OCI-LY7 (cell line): ENCODE data around the gene DELE1. TPM values are rescaled to one million over a fixed set of nuclear protein-coding genes. Genes with fewer than 3 reads are reported as not detected.

Source experiments
- Bru-seq: library from RNA; stranded (reverse); fragments of 400-500 nt; gene quantifications from one replicate; lab custom pipeline; 2021; lab: Mats Ljungman, UMichigan
- BruChase-seq, 2 experiments: library from RNA; stranded (reverse); fragments of 400-500 nt; gene quantifications; one replicate each; lab custom pipeline; 2021; lab: Mats Ljungman, UMichigan
- BruUV-seq: library from RNA; stranded (reverse); fragments of 400-500 nt; replicated peaks from 2 replicates; lab custom pipeline; 2021; lab: Mats Ljungman, UMichigan
- CTCF ChIA-PET: fragments of 300-600 bp; sonication (Branson Sonifier 250); formaldehyde crosslinking; loops from one replicate; lab custom pipeline; 2022; ENCODE audit warnings: antibody characterized with exemption; ENCODE audit not compliant: unreplicated experiment; lab: Charles Lee
- POLR2A ChIA-PET: fragments of 300-600 bp; sonication (Branson Sonifier 250); formaldehyde crosslinking; loops from one replicate; lab custom pipeline; 2022; ENCODE audit warnings: antibody characterized with exemption; lab: Charles Lee
- DNase-seq: peaks from one replicate; pipeline ENCODE4 v3.0.0-alpha.2; 2015; ENCODE audit warnings: low spot score
- H2AFZ ChIP-seq: fragments of 200-600 bp; sonication (generic), shearing (Covaris generic); 2 replicates; pipeline ENCODE4 v1.6.1; 2014; ENCODE audit warnings: mild to moderate bottlenecking, antibody characterized with exemption, low read length, moderate library complexity
- H3K27ac ChIP-seq: fragments of 200-600 bp; sonication (generic); 2 replicates; pipeline ENCODE4 v1.5.1; 2014; ENCODE audit warnings: mixed run types, low read depth, mild to moderate bottlenecking, moderate library complexity, low read length, inconsistent platforms; ENCODE audit not compliant: poor library complexity, severe bottlenecking
- H3K36me3 ChIP-seq: fragments of 200-600 bp; sonication (generic); 2 replicates; pipeline ENCODE4 v1.6.1; 2014; ENCODE audit warnings: mild to moderate bottlenecking, antibody characterized with exemption, low read length, moderate library complexity, mixed read lengths; ENCODE audit not compliant: insufficient read depth
- H3K4me1 ChIP-seq: fragments of 200-600 bp; sonication (generic); 2 replicates; pipeline ENCODE4 v1.5.1; 2014; ENCODE audit warnings: mild to moderate bottlenecking, low read length; ENCODE audit not compliant: insufficient read depth, poor library complexity, severe bottlenecking
- H3K4me2 ChIP-seq: fragments of 200-600 bp; sonication (generic); 2 replicates; pipeline ENCODE4 v1.6.1; 2014; ENCODE audit warnings: mild to moderate bottlenecking, low read length
- H3K4me3 ChIP-seq: fragments of 200-600 bp; sonication (generic); 2 replicates; pipeline ENCODE4 v1.5.1; 2014; ENCODE audit warnings: mild to moderate bottlenecking, low read depth, low read length; ENCODE audit not compliant: poor library complexity, severe bottlenecking
- H3K79me2 ChIP-seq: fragments of 200-600 bp; sonication (generic); 2 replicates; pipeline ENCODE4 v1.6.1; 2016; ENCODE audit warnings: low read depth, mild to moderate bottlenecking, low read length, moderate library complexity, mixed read lengths; ENCODE audit not compliant: insufficient read depth
- H3K9me2 ChIP-seq: fragments of 200-600 bp; sonication (generic); 2 replicates; pipeline ENCODE4 v1.6.1; 2016; ENCODE audit warnings: mild to moderate bottlenecking, low read length, mixed read lengths; ENCODE audit not compliant: insufficient read depth
- H3K9me3 ChIP-seq: fragments of 200-600 bp; sonication (generic); 2 replicates; pipeline ENCODE4 v1.6.1; 2014; ENCODE audit warnings: mild to moderate bottlenecking, mixed run types, low read length, mixed read lengths
- H4K20me1 ChIP-seq: fragments of 200-600 bp; sonication (generic); 2 replicates; pipeline ENCODE4 v1.6.1; 2014; ENCODE audit warnings: mild to moderate bottlenecking, antibody characterized with exemption, low read length, moderate library complexity, mixed read lengths; ENCODE audit not compliant: insufficient read depth
- CTCF ChIP-seq: fragments of 200-600 bp; sonication (generic); conservative IDR thresholded peaks from 2 replicates; pipeline ENCODE4 v1.5.1; 2014; ENCODE audit warnings: mild to moderate bottlenecking, antibody characterized with exemption, low read length, moderate library complexity, mixed read lengths
- EZH2phosphoT487 ChIP-seq: fragments of 200-600 bp; sonication (generic); IDR thresholded peaks from 2 replicates; pipeline ENCODE4 v1.6.1; 2018; ENCODE audit warnings: low read depth, borderline replicate concordance, mild to moderate bottlenecking, mixed run types, antibody characterized with exemption, low read length, moderate library complexity, mixed read lengths
- intact Hi-C: fragments of 100-400 bp; cut with micrococcal nuclease; formaldehyde crosslinking; loops from one replicate; pipeline ENCODE4 v1.10.0; 2022; ENCODE audit not compliant: unreplicated experiment
- long read RNA-seq: library from polyadenylated mRNA; stranded (forward); transcript quantifications from one replicate; pipeline ENCODE4 v2.0.0, GENCODE V29; 2022
- total RNA-seq, 2 experiments: library from RNA; depleted of rRNA in 1 of 2; stranded (reverse); fragments of >200 nt in 1 of 2; shearing (Covaris generic) in 1 of 2; gene quantifications; 2 replicates each; pipeline ENCODE4 v1.2.3, GENCODE V29; 2014 to 2022

Gene DELE1
- 67.9 and 81.2 TPM in 2 replicates for total RNA-seq (2014; rRNA removed; shearing (Covaris generic))
- 78.5 and 89.4 TPM in 2 replicates for total RNA-seq (2022)
- percentile 79 among the genes with signal in this experiment for Bru-seq, nascent RNA
- percentile 86 among the genes with signal in this experiment for BruChase-seq, experiment 1, labeled RNA remaining after a 6-hour chase
- percentile 87 among the genes with signal in this experiment for BruChase-seq, experiment 2, labeled RNA remaining after a 2-hour chase
- long read RNA-seq, full-length matches to known transcripts = 33 of 131 reads
- long read RNA-seq, partial matches to known transcripts = 56 of 131 reads
- long read RNA-seq, other reads (novel, unspliced or antisense) = 42 of 131 reads

GRCh38 chr5:141923448-141924313 lies at the start of gene DELE1:
DELE1 (plus strand) TSS chr5:141923871; CDS start chr5:141923942, 71 bp downstream.
- H3K4me3 ChIP-seq = peak within 1 kb of the TSS; percentile 93
- BruUV-seq = TSS peak; percentile 92
- ChIA-PET POLR2A (interaction anchor here (0.7 to 4.4 kb wide), 15 partner anchors 9 to 258 kb away, joined by 3 to 29 read pairs (median 6); partner anchors contain the start of gene RNF14), CTCF (interaction anchor here (0.6 to 1.4 kb wide), 5 partner anchors 9 to 115 kb away, joined by 3 to 5 read pairs (median 3); partner anchors contain the start of gene RNF14)
- H3K27ac ChIP-seq = peak within 1 kb of the TSS; percentile 69
- peak within 1 kb of the TSS; percentile 59 for H2AFZ ChIP-seq
- peaks cover 12% of the 10 kb centered on the region for H3K4me1 ChIP-seq
- peak; percentile 90 for DNase-seq
- peaks cover 33% of the 10 kb centered on the region for H3K36me3 ChIP-seq
- H3K9me2 ChIP-seq = no peaks in the 10 kb centered on the region
- H3K79me2 ChIP-seq = peaks cover 7% of the 10 kb centered on the region; the same call in 1 of the 2 replicates
- H3K9me3 ChIP-seq = no peaks in the 10 kb centered on the region
- peak within 1 kb of the TSS; percentile 89 for H3K4me2 ChIP-seq
- intact Hi-C loops = loop anchor here (2.0 kb wide), 1 partner anchor 45 kb away; the partner anchor contains the start of gene RNF14
- H4K20me1 ChIP-seq = no peaks in the 10 kb centered on the region
- TF ChIP-seq CTCF = no peak
- no peak for TF ChIP-seq EZH2phosphoT487

- no peak overlapping the region for H3K27ac ChIP-seq
- no peak overlapping the region for H3K4me2 ChIP-seq
- no peaks in the 10 kb centered on the region for H3K9me3 ChIP-seq
- no peak overlapping the region for H3K4me3 ChIP-seq
- no TSS peak for BruUV-seq
- H3K4me1 ChIP-seq = peaks cover 2% of the 10 kb centered on the region
- no peak for TF ChIP-seq EZH2phosphoT487
- no peaks in the 10 kb centered on the region for H3K9me2 ChIP-seq
- no peaks in the 10 kb centered on the region for H3K79me2 ChIP-seq
- CTCF ChIA-PET = no interaction called here
- no peaks in the 10 kb centered on the region for H3K36me3 ChIP-seq
- H4K20me1 ChIP-seq = no peaks in the 10 kb centered on the region
- H2AFZ ChIP-seq = no peak overlapping the region
- POLR2A ChIA-PET = interaction anchor here (0.9 kb wide), 1 partner anchor 182 kb away, joined by 4 read pairs; no protein-coding TSS in a partner anchor
- intact Hi-C loops = no loop called here
- DNase-seq = no peak
Measured at GRCh38 chr5:141873933-141874261, 49.8 kb upstream of the DELE1 start.

- Histone ChIP-seq H3K36me3 (no peaks in the 10 kb centered on the region), H3K4me1 (peaks cover 4% of the 10 kb centered on the region), H3K79me2 (no peaks in the 10 kb centered on the region), H2AFZ (no peak overlapping the region), H3K4me2 (no peak overlapping the region), H4K20me1 (no peaks in the 10 kb centered on the region), H3K27ac (no peak overlapping the region), H3K9me2 (no peaks in the 10 kb centered on the region), H3K9me3 (no peaks in the 10 kb centered on the region), H3K4me3 (no peak overlapping the region)
- BruUV-seq = no TSS peak
- TF ChIP-seq CTCF = no peak
- TF ChIP-seq EZH2phosphoT487 = no peak
- intact Hi-C loops = no loop called here
- POLR2A ChIA-PET = no interaction called here
- CTCF ChIA-PET = no interaction called here
- DNase-seq = no peak
Measured at GRCh38 chr5:141874262-141874964, 49.3 kb upstream of the DELE1 start.
